HepG2 (cell line): ENCODE measurements around the gene CTDP1. TPM values are rescaled to one million over a fixed set of nuclear protein-coding genes. Genes with fewer than 3 reads are reported as not detected.

Experiments
- ATAC-seq: fragments of 200-7000 bp; cut with Tn5 transposase; 3 replicates; pipeline ENCODE4 v1.9.1; 2020; ENCODE audit warnings: mild to moderate bottlenecking, moderate library complexity
- BruUV-seq: library from RNA; stranded (reverse); fragments of 400-500 nt; replicated peaks from 2 replicates; lab custom pipeline; 2021; lab: Mats Ljungman, UMichigan
- CTCF ChIA-PET: fragments of 300-600 bp; formaldehyde crosslinking; extraction: SDS; loops from one replicate; lab custom pipeline; 2021; ENCODE audit warnings: low total read pairs, inconsistent platforms, low intra/inter-chr PET ratio; lab: Yijun Ruan, JAX
- POLR2A ChIA-PET: fragments of 350-600 bp; sonication (Branson Sonifier 250); formaldehyde crosslinking; loops from one replicate; lab custom pipeline; 2020; ENCODE audit warnings: antibody characterized with exemption, inconsistent platforms; lab: Yijun Ruan, JAX
- DNase-seq: peaks from one replicate; pipeline ENCODE4 v3.0.0-alpha.2; 2015; ENCODE audit warnings: low spot score
- FAIRE-seq: peaks from 3 replicates; lab custom pipeline; 2011; peaks lifted over from hg19 to GRCh38; lab: Jason Lieb, UNC
- H2AFZ ChIP-seq: one replicate; pipeline ENCODE4 v1.6.1; 2011; ENCODE audit warnings: low read length, inconsistent platforms
- H3K27ac ChIP-seq: fragments of 300-600 bp; 3 replicates; pipeline ENCODE4 v1.8.0; 2011; ENCODE audit warnings: mixed run types, mild to moderate bottlenecking, mixed read lengths, low read length, inconsistent platforms; ENCODE audit not compliant: insufficient read depth; ENCODE audit errors: extremely low read length
- H3K27me3 ChIP-seq, 2 experiments: fragments of 200-600 bp in 1 of 2; 2 replicates in 1 of 2; 3 replicates in 1 of 2; pipeline versions ENCODE4 v1.6.0 to v1.8.0; 2011; ENCODE audit warnings: low read length in 2 of 2, mild to moderate bottlenecking in 2 of 2, moderate library complexity in 2 of 2, inconsistent platforms in 1 of 2; ENCODE audit not compliant: insufficient read depth in 2 of 2, control insufficient read depth in 1 of 2
- H3K36me3 ChIP-seq, 2 experiments: fragments of 200-600 bp in 1 of 2; replicated peaks in 1 of 2; 2 replicates in 1 of 2; 3 replicates in 1 of 2; pipeline versions ENCODE4 v1.5.1 to v1.8.0; 2011; ENCODE audit warnings: low read length in 2 of 2, inconsistent platforms in 1 of 2; ENCODE audit not compliant: insufficient read depth in 2 of 2, control insufficient read depth in 1 of 2
- H3K4me1 ChIP-seq: 2 replicates; pipeline ENCODE4 v1.5.1; 2012; ENCODE audit warnings: low read length, inconsistent platforms; ENCODE audit not compliant: insufficient read depth
- H3K4me2 ChIP-seq: 2 replicates; pipeline ENCODE4 v1.6.0; 2011; ENCODE audit warnings: low read depth, low read length, inconsistent platforms
- H3K4me3 ChIP-seq, 3 experiments: fragments of 200-600 bp in 1 of 3; sonication (generic), shearing (Covaris generic) in 1 of 3; replicated peaks in 1 of 3; 2 replicates each; pipeline ENCODE4 v1.5.1; 2011 to 2016; ENCODE audit warnings: low read length in 3 of 3, inconsistent platforms in 2 of 3, low read depth in 2 of 3, mild to moderate bottlenecking in 2 of 3, control low read depth in 1 of 3, mixed read lengths in 1 of 3; ENCODE audit not compliant: insufficient read depth in 1 of 3
- H3K79me2 ChIP-seq: one replicate; pipeline ENCODE4 v1.6.1; 2011; ENCODE audit warnings: low read length, inconsistent platforms; ENCODE audit not compliant: insufficient read depth
- H3K9ac ChIP-seq: 2 replicates; pipeline ENCODE4 v1.6.0; 2011; ENCODE audit warnings: mild to moderate bottlenecking, low read depth, low read length, inconsistent platforms; ENCODE audit not compliant: insufficient read depth
- H3K9me3 ChIP-seq: 2 replicates; pipeline ENCODE4 v1.5.1; 2012; ENCODE audit warnings: mild to moderate bottlenecking, low read length
- H4K20me1 ChIP-seq: 2 replicates; pipeline ENCODE4 v1.6.0; 2011; ENCODE audit warnings: inconsistent platforms, mild to moderate bottlenecking, low read length, moderate library complexity; ENCODE audit not compliant: insufficient read depth
- FOXA1 ChIP-seq, 2 experiments: fragments of 450-650 bp in 1 of 2; sonication (generic) in 1 of 2; formaldehyde crosslinking in 1 of 2; IDR thresholded peaks; 2 replicates each; pipeline versions ENCODE4 v1.4.0 to v1.6.1; 2016 to 2020; ENCODE audit warnings: missing genetic modification reagents in 1 of 2
- FOXP1 ChIP-seq, 2 experiments: fragments of 450-650 bp in 1 of 2; IDR thresholded peaks; 2 replicates each; pipeline ENCODE4 v1.6.1; 2017 to 2018; ENCODE audit warnings: antibody characterized with exemption in 1 of 2
- KMT2B ChIP-seq: IDR thresholded peaks from 2 replicates; pipeline ENCODE4 v1.6.1; 2016; ENCODE audit warnings: missing genetic modification reagents, missing compliant biosample characterization
- ZNF230 ChIP-seq: sonication (generic); formaldehyde crosslinking; IDR thresholded peaks from 2 replicates; pipeline ENCODE4 v1.4.0; 2020; ENCODE audit warnings: mild to moderate bottlenecking, missing genetic modification reagents
- ZNF235 ChIP-seq: sonication (generic); formaldehyde crosslinking; IDR thresholded peaks from 2 replicates; pipeline ENCODE4 v1.8.1; 2023; ENCODE audit warnings: mild to moderate bottlenecking, missing genetic modification reagents, borderline replicate concordance
- ZNF557 ChIP-seq: sonication (generic); formaldehyde crosslinking; IDR thresholded peaks from 2 replicates; pipeline ENCODE4 v1.4.0; 2020; ENCODE audit warnings: missing genetic modification reagents
- WGBS: methylation state at CpG from one replicate; pipeline ENCODE4 v1.1.6; 2017; ENCODE audit warnings: low lambda C conversion rate; 5-methylcytosine and 5-hydroxymethylcytosine counted together
- in situ Hi-C: cut with HindIII; loops from 2 replicates; pipeline ENCODE4 v1.10.0; 2017; ENCODE audit warnings: low pct_unique_long_range_greater_than_20kb; ENCODE audit not compliant: extremely low pct_ligation_motif_present
- intact Hi-C: fragments of 100-400 bp; cut with micrococcal nuclease; formaldehyde crosslinking; loops from one replicate; pipeline ENCODE4 v1.10.0; 2022; ENCODE audit not compliant: unreplicated experiment
- polyA plus RNA-seq, 8 experiments: library from polyadenylated mRNA; depleted of rRNA in 3 of 8; stranded (reverse) in 7 of 8; unstranded in 1 of 8; fragments of >200 nt; fragmentation: Illumina TruSeq in 4 of 8; extraction: Trizol in 4 of 8; gene quantifications; 2 replicates each; pipeline versions ENCODE4 v1.2.1 to v1.2.3, GENCODE V29; 2011 to 2016; ENCODE audit warnings: low read depth in 4 of 8, missing spikeins in 1 of 8, mixed read lengths in 1 of 8; ENCODE audit not compliant: insufficient read depth in 1 of 8
- total RNA-seq, 5 experiments: library from RNA; depleted of rRNA; stranded (reverse); fragments of >200 nt; fragmentation: Illumina TruSeq; extraction: Trizol; gene quantifications; 2 replicates each; pipeline ENCODE4 v1.2.3, GENCODE V29; 2016; ENCODE audit warnings: low read depth in 1 of 5
- TF ChIP-seq, protein P1 (sequence below): sonication (generic); formaldehyde crosslinking; conservative IDR thresholded peaks from 2 replicates; pipeline ENCODE4 v1.4.0; 2020; ENCODE audit warnings: missing genetic modification reagents

The CTDP1 gene
- total and polyA plus RNA-seq, 2 of the 13 experiments (the other 11 are each of a cell fraction or from before 2014, with no cell fraction given) = 6.9 to 11.0 TPM

DNA sequence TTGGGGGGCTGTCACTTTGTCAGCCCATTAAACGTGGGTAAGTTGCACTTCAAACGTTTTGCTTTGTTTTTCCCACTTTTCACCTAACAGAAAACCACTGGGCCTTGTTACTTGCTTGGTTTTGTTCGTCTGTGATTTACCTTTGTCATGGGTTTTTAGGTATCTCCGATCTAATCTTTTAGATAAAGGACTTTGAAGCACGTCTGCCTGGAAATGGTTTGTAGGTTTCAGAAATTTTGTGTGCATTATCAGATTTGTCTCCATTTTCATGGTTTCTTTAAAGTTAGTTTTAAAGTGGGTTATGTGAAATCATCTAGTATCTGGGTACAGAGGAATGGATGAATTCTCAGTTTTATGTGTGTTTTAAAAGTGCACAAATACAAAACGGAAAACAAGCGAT is 6.4 kb downstream of the CTDP1 start:
- H3K4me2 ChIP-seq = no peak overlapping the region
- BruUV-seq = no TSS peak
- TF ChIP-seq KMT2B (no peak), ZNF235 (CRISPR knock-in tag) (no peak), FOXP1 (IDR thresholded peaks at IDR 0.05) (no peak), FOXP1 (CRISPR knock-in tag; IDR thresholded peaks at IDR 0.05) (no peak), ZNF230 (CRISPR knock-in tag) (no peak), FOXA1 (IDR thresholded peaks at IDR 0.05) (no peak), FOXA1 (CRISPR knock-in tag; IDR thresholded peaks at IDR 0.05) (no peak), ZNF557 (no peak)
- TF ChIP-seq, protein P1, sequence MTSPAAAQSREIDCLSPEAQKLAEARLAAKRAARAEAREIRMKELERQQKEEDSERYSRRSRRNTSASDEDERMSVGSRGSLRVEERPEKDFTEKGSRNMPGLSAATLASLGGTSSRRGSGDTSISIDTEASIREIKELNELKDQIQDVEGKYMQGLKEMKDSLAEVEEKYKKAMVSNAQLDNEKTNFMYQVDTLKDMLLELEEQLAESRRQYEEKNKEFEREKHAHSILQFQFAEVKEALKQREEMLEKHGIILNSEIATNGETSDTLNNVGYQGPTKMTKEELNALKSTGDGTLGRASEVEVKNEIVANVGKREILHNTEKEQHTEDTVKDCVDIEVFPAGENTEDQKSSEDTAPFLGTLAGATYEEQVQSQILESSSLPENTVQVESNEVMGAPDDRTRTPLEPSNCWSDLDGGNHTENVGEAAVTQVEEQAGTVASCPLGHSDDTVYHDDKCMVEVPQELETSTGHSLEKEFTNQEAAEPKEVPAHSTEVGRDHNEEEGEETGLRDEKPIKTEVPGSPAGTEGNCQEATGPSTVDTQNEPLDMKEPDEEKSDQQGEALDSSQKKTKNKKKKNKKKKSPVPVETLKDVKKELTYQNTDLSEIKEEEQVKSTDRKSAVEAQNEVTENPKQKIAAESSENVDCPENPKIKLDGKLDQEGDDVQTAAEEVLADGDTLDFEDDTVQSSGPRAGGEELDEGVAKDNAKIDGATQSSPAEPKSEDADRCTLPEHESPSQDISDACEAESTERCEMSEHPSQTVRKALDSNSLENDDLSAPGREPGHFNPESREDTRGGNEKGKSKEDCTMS (CRISPR knock-in tag) = no peak
- TF ChIP-seq, all 625 proteins: peak for 0
- DNase-seq = no peak
- 86% methylated on average over 7 of the region's 7 CpGs for WGBS
- Histone ChIP-seq H3K4me1 (peaks cover 25% of the 10 kb centered on the region), H3K9me3 (no peaks in the 10 kb centered on the region), H3K9ac (no peak overlapping the region), H4K20me1 (peaks cover 13% of the 10 kb centered on the region; the same call in 1 of the 2 replicates), H3K36me3 (peaks cover 2 to 5% of the 10 kb centered on the region in 2 experiments; a peak in 2 of 5 replicates), H3K27me3 (no peaks in the 10 kb centered on the region), H3K27ac (no peak overlapping the region), H3K79me2 (peaks cover 79% of the 10 kb centered on the region), H3K4me3 (no peak overlapping the region), H2AFZ (no peak overlapping the region)
- in situ Hi-C loops (no loop called here), intact Hi-C loops (no loop called here)
- CTCF ChIA-PET = no interaction called here
- no peak for ATAC-seq
- POLR2A ChIA-PET = no interaction called here
- no peak for FAIRE-seq
